HCT116 (cell line): Measurements from ENCODE around the gene CCDC40. TPM values are rescaled to one million over a fixed set of nuclear protein-coding genes. Genes with fewer than 3 reads are reported as not detected.

Experiments used
- ATAC-seq: fragments of 200-7000 bp; cut with Tn5 transposase; 2 replicates; pipeline ENCODE4 v1.9.1; 2020; ENCODE audit warnings: mild to moderate bottlenecking, moderate library complexity
- BruUV-seq: library from RNA; stranded (reverse); fragments of 400-500 nt; replicated peaks from 2 replicates; lab custom pipeline; 2021; lab: Mats Ljungman, UMichigan
- CTCF ChIA-PET: fragments of 300-600 bp; sonication (Branson Sonifier 250); formaldehyde crosslinking; loops from one replicate; lab custom pipeline; 2021; ENCODE audit warnings: antibody characterized with exemption; lab: Charles Lee
- POLR2A ChIA-PET: fragments of 300-600, 350-600 bp; sonication (Branson Sonifier 250); formaldehyde crosslinking; loops from one replicate; lab custom pipeline; 2021; ENCODE audit warnings: antibody characterized with exemption; lab: Charles Lee
- RAD21 ChIA-PET, 2 experiments: fragments of 300-600 bp; sonication (Branson Sonifier 250); formaldehyde crosslinking; loops; one replicate each; lab custom pipeline; 2023; ENCODE audit warnings: low total read pairs in 2 of 2; ENCODE audit not compliant: uncharacterized antibody in 2 of 2, unreplicated experiment in 2 of 2, low non-redundant PET in 1 of 2; lab: Charles Lee
- DNase-seq: peaks from one replicate; pipeline ENCODE4 v3.0.0-alpha.2; 2010; ENCODE audit warnings: low read depth, low spot score
- H2AFZ ChIP-seq: fragments of 200-600 bp; shearing (Covaris generic), sonication (generic); 2 replicates; pipeline ENCODE4 v1.6.1; 2017; ENCODE audit warnings: low read depth, mixed run types, mixed read lengths, antibody characterized with exemption, low read length; ENCODE audit not compliant: poor library complexity, severe bottlenecking
- H3K27ac ChIP-seq: 2 replicates; pipeline ENCODE4 v1.5.1; 2012; ENCODE audit warnings: low read depth, low read length
- H3K27me3 ChIP-seq: fragments of 200-600 bp; sonication (generic); 2 replicates; pipeline ENCODE4 v1.6.1; 2016; ENCODE audit warnings: mixed run types, low read length, mixed read lengths; ENCODE audit not compliant: insufficient read depth
- H3K36me3 ChIP-seq, 2 experiments: fragments of 200-500 bp in 1 of 2; fragments of 200-600 bp in 1 of 2; sonication (Bioruptor generic) in 1 of 2; sonication (generic) in 1 of 2; 2 replicates each; pipeline versions ENCODE4 v1.5.1 to v1.6.1; 2014 to 2016; ENCODE audit warnings: low read length in 2 of 2, inconsistent platforms in 1 of 2, mixed read lengths in 1 of 2, mixed run types in 1 of 2; ENCODE audit not compliant: insufficient read depth in 2 of 2, control insufficient read depth in 1 of 2
- H3K4me1 ChIP-seq, 2 experiments: fragments of 200-600 bp in 1 of 2; sonication (generic) in 1 of 2; 2 replicates each; pipeline versions ENCODE4 v1.5.1 to v1.6.1; 2012 to 2017; ENCODE audit warnings: low read length in 2 of 2, inconsistent platforms in 1 of 2, mild to moderate bottlenecking in 1 of 2, mixed read lengths in 1 of 2, mixed run types in 1 of 2, moderate library complexity in 1 of 2; ENCODE audit not compliant: insufficient read depth in 2 of 2, control insufficient read depth in 1 of 2
- H3K4me2 ChIP-seq: fragments of 200-600 bp; sonication (generic); 2 replicates; pipeline ENCODE4 v1.6.1; 2017; ENCODE audit warnings: mixed run types, low read length, mixed read lengths
- H3K4me3 ChIP-seq, 2 experiments: fragments of 200-600 bp in 1 of 2; sonication (generic) in 1 of 2; replicated peaks in 1 of 2; 2 replicates each; pipeline ENCODE4 v1.5.1; 2011 to 2016; ENCODE audit warnings: low read length in 2 of 2, control low read depth in 1 of 2, low read depth in 1 of 2, mild to moderate bottlenecking in 1 of 2, mixed read lengths in 1 of 2, mixed run types in 1 of 2
- H3K79me2 ChIP-seq: fragments of 200-600 bp; sonication (generic); 2 replicates; pipeline ENCODE4 v1.6.1; 2017; ENCODE audit warnings: mild to moderate bottlenecking, mixed run types, low read length, moderate library complexity, mixed read lengths; ENCODE audit not compliant: insufficient read depth
- H3K9ac ChIP-seq: fragments of 200-600 bp; sonication (generic); 2 replicates; pipeline ENCODE4 v1.6.1; 2016; ENCODE audit warnings: low read length, mixed read lengths
- H3K9me2 ChIP-seq: fragments of 200-600 bp; sonication (generic), shearing (Covaris generic); 2 replicates; pipeline ENCODE4 v1.6.1; 2017; ENCODE audit warnings: mixed run types, mild to moderate bottlenecking, moderate library complexity; ENCODE audit not compliant: insufficient read depth
- H3K9me3 ChIP-seq, 2 experiments: fragments of 200-500 bp in 1 of 2; fragments of 200-600 bp in 1 of 2; sonication (Bioruptor generic) in 1 of 2; sonication (generic) in 1 of 2; 2 replicates each; pipeline ENCODE4 v1.6.1; 2014 to 2017; ENCODE audit warnings: low read length in 2 of 2, mixed read lengths in 2 of 2, inconsistent platforms in 1 of 2, low read depth in 1 of 2, mild to moderate bottlenecking in 1 of 2, mixed run types in 1 of 2, moderate library complexity in 1 of 2; ENCODE audit not compliant: control insufficient read depth in 1 of 2, insufficient read depth in 1 of 2
- H4K20me1 ChIP-seq: fragments of 200-600 bp; sonication (generic), shearing (Covaris generic); 2 replicates; pipeline ENCODE4 v1.6.1; 2017; ENCODE audit warnings: mixed run types, mild to moderate bottlenecking, moderate library complexity; ENCODE audit not compliant: insufficient read depth
- CEBPB ChIP-seq: IDR thresholded peaks from 2 replicates; pipeline ENCODE4 v1.6.1; 2012; ENCODE audit warnings: low read depth
- EGR1 ChIP-seq: IDR thresholded peaks from 2 replicates; pipeline ENCODE4 v1.6.1; 2012; ENCODE audit warnings: low read depth
- EZH2 ChIP-seq: fragments of 200-600 bp; sonication (generic); IDR thresholded peaks from 2 replicates; pipeline ENCODE4 v1.6.1; 2017; ENCODE audit warnings: antibody characterized with exemption, mixed run types
- EZH2phosphoT487 ChIP-seq: fragments of 200-600 bp; IDR thresholded peaks from 2 replicates; pipeline ENCODE4 v1.6.1; 2018; ENCODE audit warnings: antibody characterized with exemption, borderline replicate concordance
- JUND ChIP-seq: IDR thresholded peaks from 2 replicates; pipeline ENCODE4 v1.6.1; 2012
- POLR2A ChIP-seq: IDR thresholded peaks from 2 replicates; pipeline ENCODE4 v1.7.0; 2011; ENCODE audit warnings: borderline replicate concordance; ENCODE audit not compliant: insufficient read depth, insufficient read length; ENCODE audit errors: extremely low read depth
- RAD21 ChIP-seq: IDR thresholded peaks from 2 replicates; pipeline ENCODE4 v1.6.1; 2012; ENCODE audit warnings: low read depth, mild to moderate bottlenecking
- SRF ChIP-seq: IDR thresholded peaks from 2 replicates; pipeline ENCODE4 v1.6.1; 2012; ENCODE audit warnings: low read depth
- YY1 ChIP-seq: IDR thresholded peaks from 2 replicates; pipeline ENCODE4 v1.6.1; 2011; ENCODE audit warnings: low read length, low read depth, moderate library complexity, mild to moderate bottlenecking; ENCODE audit not compliant: insufficient replicate concordance; ENCODE audit errors: extremely low read depth
- ZFX ChIP-seq: fragments of 450-650 bp; IDR thresholded peaks from 2 replicates; pipeline ENCODE4 v1.6.1; 2017
- intact Hi-C: fragments of 100-400 bp; cut with micrococcal nuclease; formaldehyde crosslinking; loops from 2 replicates; pipeline ENCODE4 v1.10.0; 2022
- total RNA-seq: library from RNA; stranded (reverse); gene quantifications from one replicate; pipeline ENCODE4 v1.2.1, GENCODE V29; 2021; ENCODE audit not compliant: unreplicated experiment
- TF ChIP-seq, protein P1 (sequence below), 3 experiments: fragments of 200-600 bp in 1 of 3; sonication (generic) in 1 of 3; IDR thresholded peaks in 2 of 3; conservative IDR thresholded peaks in 1 of 3; 2 replicates each; pipeline ENCODE4 v1.5.1; 2012 to 2017; ENCODE audit warnings: low read depth in 2 of 3, low read length in 2 of 3, antibody characterized with exemption in 1 of 3, borderline replicate concordance in 1 of 3, control low read depth in 1 of 3, mild to moderate bottlenecking in 1 of 3, mixed read lengths in 1 of 3, mixed run types in 1 of 3, moderate library complexity in 1 of 3; ENCODE audit not compliant: insufficient read depth in 1 of 3

CCDC40 gene
- total RNA-seq, 1 experiment from 2014 or later = 10.3 TPM

DNA sequence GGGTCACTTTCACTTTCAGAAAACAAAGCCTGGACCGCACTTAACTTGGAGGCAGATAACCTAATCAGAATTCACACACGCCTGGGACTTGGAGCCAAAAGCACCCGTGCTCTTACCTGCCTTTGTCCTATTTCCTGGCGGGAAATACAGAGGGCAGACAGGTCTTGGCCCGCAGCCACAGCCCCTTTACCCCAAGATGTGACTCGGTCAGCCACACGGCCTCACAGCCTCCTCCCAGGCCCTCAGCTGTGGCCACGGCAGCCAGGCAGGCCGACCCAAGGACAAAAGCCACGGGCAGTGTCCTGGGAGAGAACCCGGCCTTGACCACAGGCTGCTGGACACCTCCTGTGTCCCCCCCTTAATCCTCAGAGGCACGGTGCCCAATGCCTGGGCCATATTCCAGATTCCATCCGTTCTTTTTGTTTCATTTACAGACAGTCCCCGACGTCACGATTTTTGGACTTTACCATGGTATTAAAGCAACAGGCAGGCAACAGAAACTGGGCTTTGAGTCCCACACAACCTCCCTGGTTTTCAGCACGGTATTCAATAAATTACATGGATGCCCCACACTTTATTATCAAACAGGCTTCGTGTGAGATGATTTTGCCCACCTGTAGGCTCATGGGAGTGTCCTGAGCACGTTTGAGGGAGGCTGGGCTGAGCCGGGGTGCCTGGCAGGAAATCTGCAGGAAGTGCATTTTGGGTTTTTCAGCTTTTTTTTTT lies 34.8 kb downstream of the CCDC40 start:
- no peaks in the 10 kb centered on the region for H3K9me2 ChIP-seq
- no peak overlapping the region for H3K27ac ChIP-seq
- intact Hi-C loops = no loop called here
- TF ChIP-seq ZFX (no peak), EGR1 (no peak)
- TF ChIP-seq, protein P1, sequence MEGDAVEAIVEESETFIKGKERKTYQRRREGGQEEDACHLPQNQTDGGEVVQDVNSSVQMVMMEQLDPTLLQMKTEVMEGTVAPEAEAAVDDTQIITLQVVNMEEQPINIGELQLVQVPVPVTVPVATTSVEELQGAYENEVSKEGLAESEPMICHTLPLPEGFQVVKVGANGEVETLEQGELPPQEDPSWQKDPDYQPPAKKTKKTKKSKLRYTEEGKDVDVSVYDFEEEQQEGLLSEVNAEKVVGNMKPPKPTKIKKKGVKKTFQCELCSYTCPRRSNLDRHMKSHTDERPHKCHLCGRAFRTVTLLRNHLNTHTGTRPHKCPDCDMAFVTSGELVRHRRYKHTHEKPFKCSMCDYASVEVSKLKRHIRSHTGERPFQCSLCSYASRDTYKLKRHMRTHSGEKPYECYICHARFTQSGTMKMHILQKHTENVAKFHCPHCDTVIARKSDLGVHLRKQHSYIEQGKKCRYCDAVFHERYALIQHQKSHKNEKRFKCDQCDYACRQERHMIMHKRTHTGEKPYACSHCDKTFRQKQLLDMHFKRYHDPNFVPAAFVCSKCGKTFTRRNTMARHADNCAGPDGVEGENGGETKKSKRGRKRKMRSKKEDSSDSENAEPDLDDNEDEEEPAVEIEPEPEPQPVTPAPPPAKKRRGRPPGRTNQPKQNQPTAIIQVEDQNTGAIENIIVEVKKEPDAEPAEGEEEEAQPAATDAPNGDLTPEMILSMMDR (IDR thresholded peaks at IDR 0.05 in 2 of 3, conservative IDR thresholded peaks at IDR 0.05 in 1 of 3; ENCODE audit: borderline replicate concordance in 1 of 3, insufficient read depth in 1 of 3, low read depth in 2 of 3, low read length in 2 of 3) = no peak
- H3K36me3 ChIP-seq = no peaks in the 10 kb centered on the region
- CTCF ChIA-PET = interaction anchor here (1.7 kb wide), 1 partner anchor 63 kb away, joined by 5 read pairs; no protein-coding TSS in a partner anchor
- H3K9ac ChIP-seq = no peak overlapping the region
- no peak overlapping the region for H2AFZ ChIP-seq
- no peak overlapping the region for H3K4me3 ChIP-seq
- H3K79me2 ChIP-seq = no peaks in the 10 kb centered on the region
- POLR2A ChIA-PET = interaction anchor here (0.6 kb wide), 1 partner anchor 264 kb away, joined by 4 read pairs; no protein-coding TSS in a partner anchor
- no peaks in the 10 kb centered on the region; a peak in 1 of 4 replicates for H3K4me1 ChIP-seq
- H3K27me3 ChIP-seq = no peaks in the 10 kb centered on the region
- no peak overlapping the region for H3K4me2 ChIP-seq
- RAD21 ChIA-PET = no interaction called here
- no peak for ATAC-seq
- no peak for DNase-seq
- no peaks in the 10 kb centered on the region for H4K20me1 ChIP-seq
- no TSS peak for BruUV-seq
- H3K9me3 ChIP-seq = no peaks in the 10 kb centered on the region

DNA sequence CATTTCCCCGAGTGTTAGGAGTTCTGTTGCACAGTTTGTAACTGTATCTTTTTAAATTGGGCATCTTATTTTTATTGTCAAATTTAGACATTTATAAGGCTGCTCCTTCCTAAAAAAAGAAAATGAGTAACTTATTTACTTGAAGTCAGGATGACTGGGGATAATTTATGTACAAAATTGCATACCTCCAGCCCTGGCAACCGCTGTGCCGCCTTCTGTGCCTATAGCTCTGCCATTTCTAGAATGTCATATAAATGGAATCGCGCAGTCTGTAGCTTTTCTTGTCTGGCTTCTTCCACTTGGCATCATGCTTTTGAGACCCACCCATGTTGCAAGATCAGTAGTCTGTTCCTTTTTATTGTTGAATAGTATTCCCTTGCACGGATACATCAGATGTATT lies 36.0 kb downstream of the CCDC40 start:
- H3K9ac ChIP-seq = no peak overlapping the region
- no peak overlapping the region for H3K4me2 ChIP-seq
- no peaks in the 10 kb centered on the region for H3K9me2 ChIP-seq
- DNase-seq (no peak), ATAC-seq (no peak)
- no peaks in the 10 kb centered on the region for H4K20me1 ChIP-seq
- no peaks in the 10 kb centered on the region for H3K9me3 ChIP-seq
- ChIA-PET RAD21 (no interaction called here), CTCF (interaction anchor here (1.7 kb wide), 1 partner anchor 64 kb away, joined by 5 read pairs; no protein-coding TSS in a partner anchor), POLR2A (no interaction called here)
- intact Hi-C loops = no loop called here
- no peak overlapping the region for H2AFZ ChIP-seq
- H3K79me2 ChIP-seq = no peaks in the 10 kb centered on the region
- H3K36me3 ChIP-seq = no peaks in the 10 kb centered on the region
- no TSS peak for BruUV-seq
- no peaks in the 10 kb centered on the region; a peak in 1 of 4 replicates for H3K4me1 ChIP-seq
- no peak overlapping the region for H3K27ac ChIP-seq
- H3K4me3 ChIP-seq = no peak overlapping the region
- no peaks in the 10 kb centered on the region for H3K27me3 ChIP-seq
- TF ChIP-seq YY1 (no peak), EZH2phosphoT487 (no peak), CEBPB (no peak), EZH2 (no peak), ZFX (no peak), RAD21 (no peak), POLR2A (no peak), JUND (no peak), EGR1 (no peak), SRF (no peak)
- TF ChIP-seq, protein P1 (IDR thresholded peaks at IDR 0.05 in 2 of 3, conservative IDR thresholded peaks at IDR 0.05 in 1 of 3; ENCODE audit: borderline replicate concordance in 1 of 3, insufficient read depth in 1 of 3, low read depth in 2 of 3, low read length in 2 of 3) = no peak
